Activated CD8-positive, alpha-beta memory T cell treated with anti-CD3 and anti-CD28 coated beads, Interleukin-2, amount 50 U/mL, for 1 hour (primary cell): ENCODE measurements around the gene STIM1.
"Not testable (repeated sequence)": the region's sequence is repeated elsewhere in the genome, so short reads cannot be mapped to it uniquely, and the experiment has no call there.

Experiments used
- DNase-seq: peaks from one replicate; pipeline ENCODE4 v3.0.0-alpha.2; 2020; ENCODE audit errors: extremely low read depth

STIM1 gene

GRCh38 chr11:3855808-3856491, 486 bp downstream of the STIM1 start:
- DNase-seq: no peak

GRCh38 chr11:3856856-3857553, 1.5 kb downstream of the STIM1 start:
- no peak for DNase-seq

GRCh38 chr11:3857628-3858027, 2.2 kb downstream of the STIM1 start:
- no peak for DNase-seq

- DNase-seq: no peak
Measured at GRCh38 chr11:3859373-3859881, 4.0 kb downstream of the STIM1 start.

- DNase-seq: no peak
Measured at GRCh38 chr11:3860375-3860774, 4.9 kb downstream of the STIM1 start.

GRCh38 chr11:3860898-3861393, 5.5 kb downstream of the STIM1 start:
- DNase-seq: not testable (repeated sequence)

GRCh38 chr11:3861683-3862082, 6.2 kb downstream of the STIM1 start:
- DNase-seq: no peak

- no peak for DNase-seq
Measured at GRCh38 chr11:3865388-3866193, 10.1 kb downstream of the STIM1 start.

GRCh38 chr11:3866206-3866605, 10.7 kb downstream of the STIM1 start:
- DNase-seq: no peak

GRCh38 chr11:3866836-3867208, 11.4 kb downstream of the STIM1 start:
- DNase-seq: no peak

- no peak for DNase-seq
Measured at GRCh38 chr11:3867209-3868091, 12.0 kb downstream of the STIM1 start.

- DNase-seq: no peak
Measured at GRCh38 chr11:3873712-3874349, 18.4 kb downstream of the STIM1 start.

GRCh38 chr11:3876613-3877012, 21.1 kb downstream of the STIM1 start:
- no peak for DNase-seq

GRCh38 chr11:3877364-3878257, 22.1 kb downstream of the STIM1 start:
- DNase-seq: no peak

GRCh38 chr11:3878258-3878584, 22.8 kb downstream of the STIM1 start:
- no peak for DNase-seq

GRCh38 chr11:3879216-3879966, 23.9 kb downstream of the STIM1 start:
- DNase-seq: no peak

GRCh38 chr11:3879967-3880542, 24.6 kb downstream of the STIM1 start:
- DNase-seq: no peak

GRCh38 chr11:3880724-3881123, 25.3 kb downstream of the STIM1 start:
- DNase-seq: no peak

- no peak for DNase-seq
Measured at GRCh38 chr11:3882655-3883054, 27.2 kb downstream of the STIM1 start.
